Type B pancreatic cell (in vitro differentiated cells): ENCODE data around the gene REX1BD. TPM values are rescaled to one million over a fixed set of nuclear protein-coding genes. Genes with fewer than 3 reads are reported as not detected.

ENCODE experiments used
- DNase-seq: peaks from one replicate; pipeline ENCODE4 v3.0.0; 2021; ENCODE audit warnings: mixed read lengths; ENCODE audit not compliant: unreplicated experiment; ENCODE audit errors: extremely low spot score
- H3K27ac Mint-ChIP-seq: 2 replicates; pipeline ENCODE4 v1.8.0; 2021; ENCODE audit warnings: mild to moderate bottlenecking, mixed read lengths
- H3K27me3 Mint-ChIP-seq: 2 replicates; pipeline ENCODE4 v1.8.0; 2021; ENCODE audit warnings: mixed read lengths
- H3K36me3 Mint-ChIP-seq: 2 replicates; pipeline ENCODE4 v1.8.0; 2021; ENCODE audit warnings: mixed read lengths
- H3K4me1 Mint-ChIP-seq: one replicate; pipeline ENCODE4 v1.8.0; 2021; ENCODE audit warnings: mixed read lengths; ENCODE audit not compliant: unreplicated experiment
- H3K4me3 Mint-ChIP-seq: 2 replicates; pipeline ENCODE4 v1.8.0; 2021; ENCODE audit warnings: mild to moderate bottlenecking, mixed read lengths
- H3K9me3 Mint-ChIP-seq: 2 replicates; pipeline ENCODE4 v1.8.0; 2021; ENCODE audit warnings: mixed read lengths
- CTCF ChIP-seq: fragments of 200-600 bp; sonication (generic); conservative IDR thresholded peaks from 2 replicates; pipeline ENCODE4 v1.5.0; 2021; ENCODE audit warnings: antibody characterized with exemption, mild to moderate bottlenecking
- total RNA-seq: library from RNA; stranded (reverse); gene quantifications from 2 replicates; pipeline ENCODE4 v1.2.1, GENCODE V29; 2021; ENCODE audit warnings: low replicate concordance

REX1BD gene
- total RNA-seq, 1 donor from 2014 or later: 63.5 TPM

GRCh38 chr19:18558604-18559003, 30.0 kb upstream of the REX1BD start:
- H3K36me3 Mint-ChIP-seq: peaks cover 3% of the 10 kb centered on the region
- H3K9me3 Mint-ChIP-seq: no peaks in the 10 kb centered on the region
- no peaks in the 10 kb centered on the region for H3K27me3 Mint-ChIP-seq
- TF ChIP-seq CTCF: no peak
- H3K4me3 Mint-ChIP-seq: peak overlapping the region; percentile 94
- peaks cover 9% of the 10 kb centered on the region for H3K4me1 Mint-ChIP-seq
- peak overlapping the region; percentile 95 for H3K27ac Mint-ChIP-seq
- DNase-seq: no peak

GRCh38 chr19:18559685-18560084, 28.9 kb upstream of the REX1BD start:
- TF ChIP-seq CTCF: no peak
- H3K9me3 Mint-ChIP-seq: no peaks in the 10 kb centered on the region
- peak overlapping the region; percentile 94 for H3K4me3 Mint-ChIP-seq
- H3K4me1 Mint-ChIP-seq: peaks cover 9% of the 10 kb centered on the region
- DNase-seq: no peak
- no peaks in the 10 kb centered on the region for H3K27me3 Mint-ChIP-seq
- H3K27ac Mint-ChIP-seq: peak overlapping the region; percentile 50
- H3K36me3 Mint-ChIP-seq: peaks cover 5% of the 10 kb centered on the region

GRCh38 chr19:18562086-18562485, 26.5 kb upstream of the REX1BD start:
- Mint-ChIP-seq H3K9me3 (no peaks in the 10 kb centered on the region), H3K4me1 (peaks cover 9% of the 10 kb centered on the region), H3K36me3 (peaks cover 9% of the 10 kb centered on the region), H3K27ac (no peak overlapping the region), H3K4me3 (no peak overlapping the region), H3K27me3 (no peaks in the 10 kb centered on the region)
- no peak for TF ChIP-seq CTCF
- no peak for DNase-seq

DNA sequence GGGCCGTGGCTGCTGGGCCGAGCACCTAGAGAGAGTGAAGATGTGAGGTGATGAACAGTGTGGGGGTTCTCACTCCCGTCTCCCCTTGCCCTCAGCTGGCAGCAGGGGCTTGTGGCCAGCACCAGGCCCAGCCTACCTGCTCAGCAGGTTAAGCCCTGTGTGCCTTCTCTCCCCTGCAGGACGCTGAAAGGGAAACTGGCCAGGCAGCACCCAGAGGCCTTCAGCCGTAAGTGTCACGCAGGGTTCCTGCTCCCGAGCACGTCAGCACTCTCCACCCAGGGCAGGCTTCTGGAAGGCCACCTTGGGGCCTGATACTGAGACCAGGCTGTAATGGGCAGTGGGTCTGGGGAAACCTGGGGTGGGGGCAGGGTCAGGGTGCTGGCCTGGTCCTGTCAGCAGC, 21.6 kb upstream of the REX1BD start:
- H3K27me3 Mint-ChIP-seq: no peaks in the 10 kb centered on the region
- peaks cover 6% of the 10 kb centered on the region for H3K4me1 Mint-ChIP-seq
- no peak for DNase-seq
- TF ChIP-seq CTCF: no peak
- H3K4me3 Mint-ChIP-seq: no peak overlapping the region
- peaks cover 9% of the 10 kb centered on the region for H3K36me3 Mint-ChIP-seq
- no peak overlapping the region for H3K27ac Mint-ChIP-seq
- no peaks in the 10 kb centered on the region for H3K9me3 Mint-ChIP-seq

DNA sequence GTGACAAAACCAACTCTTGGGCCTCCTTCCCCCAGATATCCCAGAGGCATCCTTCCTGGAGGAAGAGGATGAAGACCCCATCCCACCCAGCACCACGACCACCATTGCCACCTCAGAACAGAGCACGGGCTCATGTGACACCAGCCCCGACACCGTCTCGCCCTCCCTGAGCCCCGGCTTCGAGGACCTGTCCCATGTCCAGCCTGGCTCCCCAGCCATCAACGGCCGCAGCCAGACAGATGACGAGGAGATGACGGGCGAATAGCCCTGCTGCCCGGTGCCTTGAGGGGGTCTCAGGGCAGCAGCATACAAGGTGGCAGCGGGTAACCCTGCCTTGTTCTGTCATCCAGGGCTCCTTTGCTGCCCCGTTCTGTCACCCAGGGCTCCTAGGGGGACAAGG, 20.2 kb upstream of the REX1BD start:
- DNase-seq: no peak
- no peak overlapping the region for H3K27ac Mint-ChIP-seq
- H3K27me3 Mint-ChIP-seq: no peaks in the 10 kb centered on the region
- peaks cover 15% of the 10 kb centered on the region for H3K36me3 Mint-ChIP-seq
- no peaks in the 10 kb centered on the region for H3K9me3 Mint-ChIP-seq
- peaks cover 16% of the 10 kb centered on the region for H3K4me1 Mint-ChIP-seq
- no peak overlapping the region for H3K4me3 Mint-ChIP-seq
- no peak for TF ChIP-seq CTCF
